Measurements from ENCODE around the gene TNKS1BP1.
A peak's percentile ranks its signal among the peaks of the same experiment; 100 is the strongest.
"Not testable (repeated sequence)": the region's sequence is repeated elsewhere in the genome, so short reads cannot be mapped to it uniquely, and the experiment has no call there.

Gene TNKS1BP1

DNA sequence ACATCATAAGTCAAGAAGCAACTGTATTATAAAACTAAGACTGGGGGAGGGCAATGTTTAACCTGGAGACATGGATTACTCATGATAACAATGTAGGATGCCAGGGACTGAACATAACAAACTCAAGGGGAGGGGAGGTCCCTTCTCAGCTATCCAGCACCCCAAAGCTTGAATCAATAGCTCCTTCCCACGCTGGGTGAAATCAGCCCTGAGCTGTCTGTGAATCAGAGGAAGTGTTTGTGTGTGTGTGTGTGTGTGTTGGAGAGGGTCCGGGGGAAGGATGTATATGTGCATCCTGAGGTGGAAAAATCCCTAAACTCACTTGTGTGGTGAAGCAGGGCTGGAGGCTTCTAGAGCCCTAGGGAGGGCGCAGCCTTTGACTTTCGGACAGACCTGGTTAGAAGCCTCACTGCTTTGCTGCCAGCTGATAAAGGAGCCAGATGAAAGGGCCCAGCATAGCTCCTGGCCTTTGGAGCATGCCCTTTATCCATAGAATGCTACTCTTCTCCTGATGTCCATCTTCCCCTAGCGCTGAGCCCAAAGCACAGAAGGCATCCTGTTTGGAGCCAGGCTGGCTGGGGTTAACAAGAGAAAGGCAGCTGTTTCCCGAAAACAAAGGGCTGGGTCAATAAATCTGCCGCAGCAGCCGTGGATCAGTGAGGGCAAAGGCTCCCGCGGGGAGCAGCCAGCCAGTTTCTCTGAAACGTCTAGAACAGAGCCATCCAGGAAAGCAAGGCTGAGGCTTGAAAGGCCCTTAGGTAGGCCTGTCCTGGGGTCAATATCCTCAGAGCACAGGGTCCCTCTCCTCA is 35.8 kb downstream of the TNKS1BP1 start:
- no peak for DNase-seq

DNA sequence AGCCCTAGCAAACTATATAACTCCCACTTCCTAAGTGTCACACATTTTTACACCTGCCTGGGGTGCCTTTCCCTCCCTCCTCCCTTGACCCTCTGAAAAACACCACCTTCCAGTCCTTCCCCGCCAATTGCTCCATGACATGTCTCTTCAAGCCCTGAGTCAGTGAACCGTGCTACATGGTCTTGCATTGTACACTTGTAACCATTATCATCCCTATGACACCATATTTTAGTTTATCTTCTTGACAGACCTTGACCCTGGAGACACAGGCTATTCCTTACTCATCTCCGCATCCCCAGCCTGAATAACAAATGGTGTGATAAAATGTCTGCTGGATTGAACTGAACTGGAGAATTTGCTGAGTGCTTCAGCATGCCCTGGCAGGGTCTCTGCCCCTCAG is 36.9 kb downstream of the TNKS1BP1 start:
- DNase-seq = no peak

DNA sequence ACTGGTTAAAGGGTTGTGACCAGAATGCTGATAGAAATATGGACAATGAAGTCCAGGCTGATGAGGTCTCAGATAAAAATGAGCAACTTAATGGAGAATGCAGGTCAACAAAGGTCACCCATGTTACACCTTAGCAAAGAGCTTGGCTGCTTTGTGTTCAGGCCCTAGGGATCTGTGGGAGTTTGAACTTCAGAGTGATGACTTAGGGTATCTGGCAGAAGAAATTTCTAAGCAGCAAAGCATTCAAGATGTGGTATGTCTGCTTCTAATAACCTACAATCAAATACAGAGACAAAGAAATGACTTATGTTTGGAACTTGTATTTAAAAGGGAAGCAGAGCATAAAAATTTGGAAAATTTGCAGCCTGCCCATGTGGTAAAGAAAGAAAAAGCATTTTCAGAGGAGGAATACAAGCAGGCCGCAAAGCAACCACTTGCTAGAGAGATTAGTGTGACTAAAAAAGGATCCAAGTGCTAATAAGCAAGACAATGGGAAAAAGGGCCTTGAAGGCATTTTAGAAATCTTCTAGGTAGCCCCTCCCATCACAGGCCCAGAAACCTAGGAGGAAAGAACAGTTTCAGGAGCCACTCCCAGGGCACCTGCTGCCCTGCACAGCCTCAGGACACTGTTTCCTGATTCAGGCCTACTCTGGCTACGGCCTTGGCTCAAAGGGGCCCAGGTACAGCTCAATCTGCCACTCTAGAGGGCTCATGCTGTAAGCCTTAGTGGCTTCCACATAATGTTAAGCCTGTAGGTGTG is 41.3 kb downstream of the TNKS1BP1 start:
- DNase-seq = no peak

DNA sequence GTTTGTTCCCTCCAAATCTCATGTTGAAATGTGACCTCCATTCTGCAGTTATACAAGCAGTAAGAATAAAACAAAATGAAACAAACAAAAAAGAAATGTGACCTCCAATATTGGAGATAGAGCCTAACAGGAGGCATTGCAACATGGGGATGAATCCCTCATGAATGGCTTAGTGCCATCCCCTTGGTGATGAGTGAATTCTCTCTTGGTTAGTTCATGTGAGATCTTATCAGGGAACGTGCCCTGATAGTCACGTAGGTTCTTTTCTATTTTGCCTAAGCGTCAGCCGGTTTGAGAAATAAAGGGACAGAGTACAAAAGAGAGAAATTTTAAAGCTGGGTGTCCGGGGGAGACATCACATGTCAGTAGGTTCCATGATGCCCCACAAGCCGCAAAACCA is 43.2 kb downstream of the TNKS1BP1 start:
- not testable (repeated sequence) for DNase-seq

DNA sequence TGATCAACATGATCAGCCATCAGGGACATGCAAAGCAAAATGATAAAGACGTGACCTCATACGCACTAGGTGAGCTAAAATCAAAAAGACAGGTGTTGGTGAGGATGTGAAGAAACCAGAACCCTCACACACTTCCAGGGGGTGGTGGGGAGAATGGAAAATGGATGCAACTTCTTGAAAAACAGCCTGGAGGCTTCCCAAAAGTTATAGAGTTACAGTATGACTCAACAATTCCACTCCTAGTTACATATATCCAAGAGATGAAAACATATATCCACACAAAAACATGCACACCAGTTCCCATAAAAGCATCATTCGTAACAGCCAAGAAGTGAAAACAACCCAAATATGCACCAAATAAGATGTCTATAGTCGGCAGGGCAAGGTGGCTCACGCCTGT is 45.6 kb downstream of the TNKS1BP1 start:
- DNase-seq = no peak

DNA sequence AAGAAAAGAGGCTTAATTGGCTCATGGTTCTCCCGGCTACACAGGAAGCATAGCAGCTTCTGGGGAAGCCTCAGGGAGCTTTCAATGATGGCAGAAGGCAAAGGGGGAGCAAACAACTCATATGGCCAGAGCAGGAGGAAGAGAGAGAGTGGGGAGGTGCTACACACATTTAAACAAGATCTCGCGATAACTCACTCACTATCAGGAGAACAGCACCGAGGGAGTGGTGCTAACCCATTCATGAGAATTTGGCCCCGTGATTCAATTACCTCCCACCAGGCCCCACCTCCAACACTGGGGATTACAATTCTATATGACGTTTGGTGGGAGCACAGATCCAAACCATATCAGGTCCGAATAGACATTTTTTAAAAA is 46.0 kb downstream of the TNKS1BP1 start:
- DNase-seq = no peak

DNA sequence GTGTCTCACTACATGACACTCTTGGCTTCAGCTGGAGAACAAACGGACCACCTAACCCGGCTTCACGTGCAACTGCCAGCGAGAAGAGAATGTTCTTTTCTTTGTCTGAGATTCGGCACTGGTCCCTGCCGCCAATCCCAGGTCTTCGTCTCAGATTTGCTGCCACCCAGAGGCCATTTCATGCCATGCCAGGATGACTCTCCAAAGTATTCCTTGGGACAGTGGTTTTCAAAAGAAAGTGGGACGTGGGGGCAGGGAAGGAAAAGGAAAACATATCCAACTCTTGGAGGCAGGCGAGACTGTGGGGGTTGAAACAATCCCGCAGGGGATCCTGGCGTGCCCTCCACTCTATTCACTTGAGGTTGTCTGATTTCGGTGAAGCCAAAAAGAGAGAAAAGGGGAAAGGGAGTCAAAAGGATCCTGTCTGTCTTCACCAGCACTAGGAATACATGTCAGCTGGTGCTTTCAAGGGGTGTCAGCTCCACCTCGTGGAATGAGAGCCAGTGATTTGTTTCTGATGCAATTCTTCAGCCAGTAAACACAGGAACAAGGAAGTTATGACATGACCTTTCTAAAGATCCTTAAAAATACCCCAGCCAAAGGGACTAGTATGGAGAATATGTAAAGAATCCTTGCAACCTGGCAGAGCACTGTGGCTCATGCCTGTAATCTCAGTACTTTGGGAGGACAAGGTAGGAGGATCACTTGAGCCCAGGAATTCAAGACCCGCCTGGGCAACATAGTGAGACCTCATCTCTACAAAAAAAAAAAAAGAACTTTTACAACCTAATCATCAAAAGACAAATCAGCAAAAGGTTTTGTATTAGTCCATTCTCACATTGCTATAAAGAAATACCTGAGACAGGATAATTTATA is 46.7 kb downstream of the TNKS1BP1 start:
- peak; percentile 75 for DNase-seq

DNA sequence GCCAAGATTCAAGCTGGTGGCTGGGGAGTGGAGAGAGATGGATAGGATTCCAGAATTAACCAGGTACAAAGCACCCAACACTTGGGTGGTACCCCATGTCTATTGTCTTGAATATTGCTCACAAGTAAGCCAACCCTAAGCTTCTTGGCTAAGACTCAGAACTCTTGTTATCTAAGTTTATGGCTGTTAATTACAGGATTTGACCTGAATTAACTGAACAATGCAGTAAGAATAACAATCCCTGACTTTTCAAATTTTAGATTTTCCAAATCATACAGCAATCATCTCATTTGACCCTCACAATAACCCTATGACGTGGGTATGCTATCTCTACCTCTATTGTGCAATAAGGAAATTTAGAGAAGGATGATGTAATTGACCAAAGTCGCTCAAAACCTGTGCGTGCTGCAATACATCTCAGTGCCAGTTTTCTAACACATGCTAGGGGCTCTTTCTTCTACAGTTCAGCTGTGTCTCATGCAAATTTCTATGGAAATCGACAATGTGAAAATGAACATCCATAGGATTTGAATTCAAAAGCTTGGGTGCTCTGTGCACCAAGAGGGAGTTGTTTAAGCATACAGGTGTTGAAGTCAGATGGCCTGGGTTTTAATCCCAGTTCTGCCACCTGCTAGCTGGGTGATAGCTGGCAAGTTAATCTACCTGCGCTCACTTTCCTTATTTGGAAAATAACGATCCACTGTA is 47.6 kb downstream of the TNKS1BP1 start:
- DNase-seq = peak; percentile 54

DNA sequence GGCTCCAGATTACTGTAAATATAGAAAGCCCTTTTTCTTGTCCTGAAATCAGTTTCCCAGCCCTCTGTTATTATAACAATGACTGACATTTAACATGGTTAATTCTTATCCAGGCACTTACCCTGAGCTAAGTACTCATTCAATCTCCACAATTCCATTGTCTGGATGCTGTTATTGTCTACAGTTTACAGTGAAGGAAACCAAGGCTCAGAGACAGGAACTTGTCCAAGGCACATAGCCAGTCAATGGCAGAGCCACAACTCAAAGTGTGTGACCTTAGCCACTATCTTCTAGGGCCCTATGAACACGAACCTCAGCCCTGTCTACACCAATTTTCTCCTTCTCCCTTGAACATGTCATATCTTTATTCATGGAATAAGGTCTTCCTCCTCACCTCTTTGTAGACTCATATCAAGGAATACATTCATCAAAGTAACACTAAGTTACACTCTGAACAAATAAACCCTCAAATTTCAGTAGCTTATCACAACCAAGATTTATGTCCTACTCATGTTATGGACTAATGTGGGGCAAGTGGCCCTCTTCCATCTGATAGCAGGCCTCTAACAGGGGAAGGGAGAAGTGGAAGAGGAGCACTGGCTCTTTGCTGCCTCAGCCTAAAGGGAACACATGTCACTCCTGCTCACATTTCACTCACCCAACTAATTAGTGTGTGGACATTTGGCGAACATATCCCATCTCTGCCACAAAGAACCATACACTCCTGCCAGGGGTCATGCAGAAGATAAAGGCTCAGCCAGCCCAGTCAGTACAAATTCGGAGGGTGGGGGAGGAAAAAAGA is 48.4 kb downstream of the TNKS1BP1 start:
- no peak for DNase-seq

DNA sequence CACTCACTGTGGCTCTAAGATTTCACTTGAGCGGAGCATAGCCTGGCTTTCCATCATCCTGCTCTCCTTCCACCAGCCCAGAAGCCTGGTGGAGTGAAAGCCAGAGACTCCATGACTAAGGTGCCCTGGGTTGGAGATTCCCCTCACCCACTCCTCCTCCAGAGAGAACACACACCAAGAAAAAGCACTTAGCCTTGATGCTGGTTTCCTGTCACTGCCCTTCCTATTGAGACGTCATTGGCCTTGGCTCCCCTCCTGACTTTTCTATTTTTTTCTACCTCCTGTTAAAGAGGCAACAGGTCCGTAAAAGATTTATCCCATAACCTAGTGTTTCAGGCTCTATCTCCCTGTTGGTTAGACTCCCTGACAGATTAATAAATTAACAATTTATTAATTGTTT is 49.2 kb downstream of the TNKS1BP1 start:
- no peak for DNase-seq

DNA sequence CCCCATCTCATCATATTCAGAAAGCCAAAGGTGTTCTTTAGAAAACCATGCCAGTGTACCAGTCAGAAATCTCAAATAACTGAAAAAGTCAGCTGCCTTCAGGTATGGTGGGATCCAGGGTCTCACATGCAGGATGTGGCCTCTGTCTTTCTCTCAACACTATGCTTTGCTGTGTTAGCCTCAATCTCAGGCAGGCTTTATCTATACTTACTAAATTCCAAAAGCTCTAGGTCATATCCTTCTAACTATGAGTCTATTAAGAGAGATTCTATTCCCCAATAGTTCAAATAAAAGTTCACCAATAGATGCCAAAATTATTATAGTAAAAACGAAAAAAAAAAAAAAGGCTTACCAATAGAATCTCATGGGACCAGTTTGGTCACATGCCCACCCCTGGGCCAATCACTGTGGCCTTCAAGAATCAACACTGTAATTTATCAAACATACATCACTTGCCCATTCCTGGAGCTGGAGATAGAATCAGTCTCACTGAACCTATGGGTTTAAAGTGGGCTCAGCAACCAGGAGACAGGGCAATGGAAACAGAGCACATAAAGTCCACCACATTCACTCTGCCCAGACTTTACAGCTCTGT is 49.8 kb downstream of the TNKS1BP1 start:
- no peak for DNase-seq

DNA sequence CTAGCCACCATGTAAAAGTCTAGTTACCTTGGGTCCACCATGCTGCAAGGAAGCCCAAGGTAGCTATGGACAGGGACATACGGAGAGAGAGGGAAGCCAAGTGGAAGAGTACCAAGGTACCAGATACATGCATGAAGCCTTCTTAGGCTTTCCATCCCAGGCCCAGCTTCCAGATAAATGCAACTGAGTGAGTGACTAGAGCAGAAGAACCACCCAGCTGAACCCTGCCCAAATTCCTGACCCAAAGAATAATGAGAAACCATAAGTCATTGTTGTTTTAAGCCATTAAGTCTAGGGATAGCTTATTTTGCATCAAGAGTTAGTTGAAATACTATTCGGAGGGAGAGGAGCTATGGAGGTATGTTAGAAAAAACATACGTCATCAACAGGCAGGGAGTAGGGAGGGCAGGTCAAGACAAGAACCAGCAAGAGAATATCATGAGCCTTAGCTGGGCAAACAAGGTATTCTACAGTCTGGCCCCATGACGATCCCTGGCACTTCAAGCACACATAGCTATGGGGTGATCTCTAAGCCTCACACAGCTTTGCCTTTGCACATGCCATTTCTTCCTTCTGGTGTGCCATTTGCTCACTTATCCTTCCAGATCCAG is 51.2 kb downstream of the TNKS1BP1 start:
- DNase-seq = no peak

DNA sequence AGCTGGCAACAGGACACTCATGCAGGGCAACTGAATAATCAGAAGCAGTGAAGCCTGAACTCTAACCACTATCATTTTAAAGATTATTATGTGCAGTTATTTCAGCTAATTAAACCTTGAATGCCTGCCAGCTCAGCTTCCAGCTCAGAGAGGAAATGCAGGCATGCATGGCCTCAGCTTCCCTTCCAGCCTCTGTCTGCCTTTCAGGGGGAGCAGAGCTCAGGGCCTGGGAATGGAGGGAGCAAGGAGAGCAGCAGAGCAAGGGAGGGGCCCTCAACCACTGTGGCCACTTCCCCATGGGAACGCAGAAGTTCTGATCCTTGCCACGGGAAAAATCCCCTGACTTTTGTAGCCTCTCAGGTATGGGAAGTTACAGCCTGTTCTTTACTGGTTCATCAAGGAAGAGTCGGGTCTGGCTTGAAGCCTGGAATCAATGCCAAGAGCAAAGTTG is 55.2 kb downstream of the TNKS1BP1 start:
- DNase-seq = no peak

DNA sequence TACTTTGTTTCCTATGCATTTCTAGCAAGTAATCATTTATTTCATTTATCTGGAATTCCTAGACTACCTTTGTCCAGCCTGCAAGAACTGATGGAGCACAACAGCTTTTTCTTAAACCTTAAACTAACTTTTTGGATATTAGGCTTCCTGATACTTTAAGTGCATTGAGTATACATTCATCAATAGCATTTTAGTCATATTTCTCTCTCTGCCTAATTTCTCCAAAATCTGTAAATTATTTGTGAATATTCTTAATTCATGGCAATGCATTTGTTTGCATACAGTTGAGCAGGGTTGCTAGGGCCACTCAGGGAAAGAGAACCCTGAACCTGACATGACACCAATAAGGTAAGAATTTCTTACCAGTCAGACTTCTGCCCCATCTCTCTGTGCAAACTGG is 58.6 kb downstream of the TNKS1BP1 start:
- DNase-seq = no peak

DNA sequence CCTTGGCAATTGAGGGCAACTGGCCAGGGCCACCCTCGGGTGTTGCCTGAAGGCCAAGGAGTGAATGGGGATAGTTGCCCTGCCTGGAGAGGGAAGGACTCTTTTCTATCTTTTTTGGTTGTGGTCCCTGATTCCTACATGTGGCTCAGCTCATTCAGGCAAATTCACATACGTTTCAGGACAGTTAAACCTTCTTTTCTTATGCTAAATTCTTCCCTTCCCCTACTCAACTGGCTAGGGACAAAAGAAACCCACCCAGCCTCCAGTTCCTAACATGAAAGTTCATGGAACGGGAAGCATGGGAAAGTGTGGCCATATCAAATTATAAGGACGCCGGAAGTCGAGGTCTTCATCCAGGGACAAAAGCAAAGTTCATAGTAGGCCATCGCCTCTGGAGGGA is 61.4 kb downstream of the TNKS1BP1 start:
- DNase-seq = no peak

DNA sequence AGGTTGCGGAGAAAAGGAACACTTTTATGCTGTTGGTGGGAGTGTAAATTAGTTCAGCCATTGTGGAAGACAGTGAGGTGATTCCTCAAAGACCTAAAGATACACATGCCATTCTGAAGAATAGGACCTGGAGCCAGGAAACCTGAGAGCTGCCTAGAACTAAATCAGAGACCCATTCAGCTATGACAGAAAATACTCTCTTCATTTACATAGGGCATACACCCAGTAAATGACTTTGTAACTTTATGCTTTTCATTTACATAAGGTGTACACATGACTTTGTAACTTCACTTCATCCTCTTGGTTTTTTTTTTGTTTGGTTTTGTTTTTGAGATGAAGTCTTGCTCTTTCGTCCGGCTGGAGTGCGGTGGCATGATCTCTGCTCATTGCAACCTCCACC is 62.6 kb downstream of the TNKS1BP1 start:
- no peak for DNase-seq

DNA sequence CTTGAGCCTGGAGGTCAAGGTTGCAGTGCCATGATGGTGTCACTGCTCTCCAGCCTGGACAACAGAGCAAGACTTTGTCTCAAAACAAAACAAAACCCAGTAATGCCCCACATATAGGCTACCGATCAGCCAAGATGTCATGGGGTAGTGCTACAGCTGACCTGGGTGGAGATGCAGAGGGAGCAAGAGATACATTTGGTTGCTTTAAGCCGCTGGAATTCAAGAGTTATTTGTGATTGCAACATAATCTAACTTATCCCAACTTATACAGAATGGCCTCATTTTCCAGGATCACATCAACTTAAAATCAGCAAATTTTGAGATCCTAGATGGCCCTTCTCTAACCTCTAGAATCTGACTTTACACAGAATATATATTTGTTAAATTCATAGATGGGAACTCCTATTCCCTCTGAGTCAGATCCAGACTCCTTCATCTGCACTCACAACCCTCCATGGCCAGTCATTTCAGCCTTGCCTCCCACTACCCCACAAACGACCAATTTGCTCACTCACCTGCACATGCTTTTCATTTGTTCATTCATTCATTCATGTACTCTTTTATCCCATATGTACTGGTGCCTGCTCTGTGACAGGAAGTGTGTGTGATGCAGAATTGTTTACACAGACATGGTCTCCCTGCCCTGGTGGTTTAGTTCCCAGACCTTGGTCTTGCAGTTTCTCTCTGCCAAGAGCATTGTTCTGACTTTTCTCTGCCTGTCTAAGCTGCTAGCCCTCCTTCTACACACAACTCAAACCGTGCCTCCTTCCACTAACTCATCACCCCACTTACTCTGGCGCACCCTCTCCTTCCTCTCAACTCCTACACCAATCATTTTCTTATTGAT is 63.6 kb downstream of the TNKS1BP1 start:
- no peak for DNase-seq

DNA sequence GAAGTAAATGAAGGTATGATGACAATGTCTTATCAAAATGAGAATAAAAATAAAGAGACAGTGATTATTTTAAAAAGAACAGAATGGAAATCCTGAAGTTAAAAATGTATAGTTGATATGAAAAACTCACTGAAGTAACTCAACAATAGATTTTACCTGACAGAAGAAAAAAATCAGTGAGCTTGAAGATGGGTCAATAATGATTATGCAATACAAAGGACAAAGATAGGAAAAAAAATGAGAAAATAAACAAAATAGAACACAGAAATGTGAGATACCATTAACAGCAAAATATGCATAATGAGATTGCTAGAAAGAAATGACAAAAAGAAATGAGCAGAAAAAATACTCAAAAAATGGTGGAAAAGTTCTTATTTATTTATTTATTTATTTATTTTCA is 68.6 kb downstream of the TNKS1BP1 start:
- DNase-seq = no peak

DNA sequence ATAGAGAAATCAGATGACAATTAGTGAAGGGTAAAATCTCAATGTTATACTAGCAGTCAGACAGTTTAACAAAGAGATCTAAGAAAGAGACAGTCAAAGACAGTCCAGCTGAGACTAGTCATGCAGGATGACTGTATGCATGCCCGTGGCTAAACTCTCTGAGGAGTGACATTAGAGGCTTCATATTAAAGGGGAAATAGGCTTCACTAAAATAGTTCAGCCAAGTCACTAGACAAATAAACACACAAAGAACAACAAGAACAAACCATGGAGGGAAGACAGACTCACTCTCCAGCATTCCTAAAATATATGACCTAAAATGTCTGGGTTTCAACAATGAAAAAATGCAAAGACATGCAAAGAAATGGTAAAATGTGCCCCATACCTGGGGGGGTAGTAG is 69.1 kb downstream of the TNKS1BP1 start:
- no peak for DNase-seq

DNA sequence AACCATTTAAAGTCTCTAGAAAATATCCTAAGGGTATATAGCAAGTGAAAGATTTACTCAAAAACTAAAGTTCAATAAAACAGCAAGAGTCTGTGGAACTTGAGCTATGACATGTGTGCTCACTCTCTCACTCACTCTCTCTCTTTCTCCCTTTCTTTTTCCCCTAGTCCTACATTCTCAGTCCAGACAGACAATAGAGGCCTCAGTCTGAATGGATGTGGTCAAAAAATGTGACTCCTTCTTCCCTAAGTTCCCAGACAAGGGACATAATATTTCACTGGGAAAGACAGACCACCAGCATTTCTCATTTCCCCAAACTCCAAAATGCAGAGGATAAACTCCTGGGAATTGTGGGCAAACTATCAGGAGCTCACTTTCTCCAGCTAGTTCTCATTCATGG is 70.1 kb downstream of the TNKS1BP1 start:
- DNase-seq = no peak
